ENCODE data around the gene UMODL1.

UMODL1 gene

GRCh38 chr21:42039911-42040351, 31.2 kb upstream of the UMODL1 start:
- Histone ChIP-seq H3K27ac (ENCODE audit: insufficient read depth, low read depth, low read length, poor library complexity, severe bottlenecking) (no peak overlapping the region), H3K36me3 (ENCODE audit: control insufficient read depth, insufficient read depth, low read length) (no peaks in the 10 kb centered on the region), H3K4me1 (ENCODE audit: control insufficient read depth, insufficient read depth, low read length) (peaks cover 10% of the 10 kb centered on the region), H3K9me3 (ENCODE audit: control insufficient read depth, low read length) (no peaks in the 10 kb centered on the region), H3K4me3 (ENCODE audit: insufficient read depth, low read depth, low read length) (no peak overlapping the region), H3K27me3 (ENCODE audit: control insufficient read depth, insufficient read depth, low read length, poor library complexity, severe bottlenecking) (no peaks in the 10 kb centered on the region)
- WGBS, 2 experiments: 73 to 76% methylated on average over 12 of the region's 12 CpGs

DNA sequence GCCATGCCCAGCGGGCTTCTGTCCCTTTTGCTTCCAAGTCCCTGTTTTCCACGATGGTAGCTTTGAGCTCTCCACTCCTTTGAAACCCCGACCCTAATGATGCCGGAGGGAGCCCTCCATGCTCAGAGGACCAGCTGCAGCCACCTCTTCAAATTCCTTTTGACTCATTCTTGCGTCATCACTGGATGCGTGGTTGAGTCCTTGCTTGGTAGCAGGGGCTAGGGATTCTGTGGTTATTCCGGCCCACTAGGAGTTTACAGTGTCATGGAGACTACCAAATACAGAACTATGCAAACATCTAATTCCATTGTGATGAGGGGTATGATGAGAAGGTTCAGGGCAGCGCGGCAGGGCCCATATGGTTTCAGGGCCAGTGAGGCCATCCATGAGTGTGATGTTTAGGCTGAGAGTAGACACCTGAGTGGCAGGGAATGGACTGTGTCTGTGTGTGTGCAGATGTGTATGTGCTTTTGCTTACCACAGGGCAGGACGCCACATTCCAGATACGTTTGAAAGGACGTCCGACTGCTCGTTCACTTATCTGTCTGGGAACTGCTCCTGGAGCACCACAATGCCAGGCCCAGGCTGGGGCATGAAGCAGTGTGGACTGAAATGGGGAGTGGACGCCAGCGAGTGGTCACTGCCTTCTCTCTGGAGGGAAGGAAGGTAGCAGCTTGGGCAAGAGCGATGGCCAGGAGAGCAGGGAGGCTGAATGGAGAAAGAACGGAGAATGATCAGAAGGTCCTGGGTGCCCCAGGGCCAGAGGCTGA, 30.5 kb upstream of the UMODL1 start:
- 91 to 93% methylated on average over 17 to 18 of the region's 18 CpGs for WGBS, 2 experiments
- H3K4me1 ChIP-seq (ENCODE audit: control insufficient read depth, insufficient read depth, low read length): peaks cover 10% of the 10 kb centered on the region
- H3K4me3 ChIP-seq (ENCODE audit: insufficient read depth, low read depth, low read length): no peak overlapping the region
- H3K27ac ChIP-seq (ENCODE audit: insufficient read depth, low read depth, low read length, poor library complexity, severe bottlenecking): no peak overlapping the region
- H3K27me3 ChIP-seq (ENCODE audit: control insufficient read depth, insufficient read depth, low read length, poor library complexity, severe bottlenecking): no peaks in the 10 kb centered on the region
- H3K36me3 ChIP-seq (ENCODE audit: control insufficient read depth, insufficient read depth, low read length): no peaks in the 10 kb centered on the region
- no peaks in the 10 kb centered on the region for H3K9me3 ChIP-seq (ENCODE audit: control insufficient read depth, low read length)

DNA sequence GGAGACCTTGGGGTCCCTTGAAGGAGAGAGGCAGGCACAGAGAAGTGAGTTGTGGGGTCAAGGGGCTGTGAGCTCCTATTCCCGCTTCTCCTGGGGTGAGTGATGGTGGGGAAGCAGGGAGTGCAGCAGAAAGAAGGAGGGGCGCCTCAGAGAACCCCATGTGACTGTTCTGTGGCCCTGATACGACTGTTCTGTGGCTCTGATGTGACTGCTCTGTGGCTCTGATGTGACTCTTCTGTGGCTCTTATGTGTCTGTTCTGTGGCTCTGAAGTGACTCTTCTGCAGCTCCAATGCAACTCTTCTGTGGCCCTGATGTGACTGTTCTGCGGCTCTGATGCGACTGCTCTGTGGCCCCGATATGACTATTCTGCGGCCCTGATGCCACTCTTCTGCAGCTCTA, 29.9 kb upstream of the UMODL1 start:
- no peak overlapping the region for H3K27ac ChIP-seq (ENCODE audit: insufficient read depth, low read depth, low read length, poor library complexity, severe bottlenecking)
- no peaks in the 10 kb centered on the region for H3K27me3 ChIP-seq (ENCODE audit: control insufficient read depth, insufficient read depth, low read length, poor library complexity, severe bottlenecking)
- no peaks in the 10 kb centered on the region for H3K36me3 ChIP-seq (ENCODE audit: control insufficient read depth, insufficient read depth, low read length)
- no peaks in the 10 kb centered on the region for H3K9me3 ChIP-seq (ENCODE audit: control insufficient read depth, low read length)
- WGBS, 2 experiments: 90 to 95% methylated on average over 7 of the region's 7 CpGs
- H3K4me3 ChIP-seq (ENCODE audit: insufficient read depth, low read depth, low read length): no peak overlapping the region
- H3K4me1 ChIP-seq (ENCODE audit: control insufficient read depth, insufficient read depth, low read length): peaks cover 10% of the 10 kb centered on the region

- Histone ChIP-seq H3K4me1 (ENCODE audit: control insufficient read depth, insufficient read depth, low read length) (peaks cover 10% of the 10 kb centered on the region), H3K27ac (ENCODE audit: insufficient read depth, low read depth, low read length, poor library complexity, severe bottlenecking) (no peak overlapping the region), H3K4me3 (ENCODE audit: insufficient read depth, low read depth, low read length) (no peak overlapping the region), H3K27me3 (ENCODE audit: control insufficient read depth, insufficient read depth, low read length, poor library complexity, severe bottlenecking) (no peaks in the 10 kb centered on the region), H3K9me3 (ENCODE audit: control insufficient read depth, low read length) (no peaks in the 10 kb centered on the region), H3K36me3 (ENCODE audit: control insufficient read depth, insufficient read depth, low read length) (no peaks in the 10 kb centered on the region)
- WGBS, 2 experiments: 69 to 72% methylated on average over 4 of the region's 4 CpGs
Observed at GRCh38 chr21:42041711-42042110, 29.4 kb upstream of the UMODL1 start.

- H3K36me3 ChIP-seq (ENCODE audit: control insufficient read depth, insufficient read depth, low read length): no peaks in the 10 kb centered on the region
- H3K27me3 ChIP-seq (ENCODE audit: control insufficient read depth, insufficient read depth, low read length, poor library complexity, severe bottlenecking): no peaks in the 10 kb centered on the region
- H3K27ac ChIP-seq (ENCODE audit: insufficient read depth, low read depth, low read length, poor library complexity, severe bottlenecking): no peak overlapping the region
- WGBS, 2 experiments: 86 to 93% methylated on average over 9 of the region's 9 CpGs
- no peak overlapping the region for H3K4me3 ChIP-seq (ENCODE audit: insufficient read depth, low read depth, low read length)
- peaks cover 10% of the 10 kb centered on the region for H3K4me1 ChIP-seq (ENCODE audit: control insufficient read depth, insufficient read depth, low read length)
- no peaks in the 10 kb centered on the region for H3K9me3 ChIP-seq (ENCODE audit: control insufficient read depth, low read length)
Observed at GRCh38 chr21:42042651-42043050, 28.5 kb upstream of the UMODL1 start.

DNA sequence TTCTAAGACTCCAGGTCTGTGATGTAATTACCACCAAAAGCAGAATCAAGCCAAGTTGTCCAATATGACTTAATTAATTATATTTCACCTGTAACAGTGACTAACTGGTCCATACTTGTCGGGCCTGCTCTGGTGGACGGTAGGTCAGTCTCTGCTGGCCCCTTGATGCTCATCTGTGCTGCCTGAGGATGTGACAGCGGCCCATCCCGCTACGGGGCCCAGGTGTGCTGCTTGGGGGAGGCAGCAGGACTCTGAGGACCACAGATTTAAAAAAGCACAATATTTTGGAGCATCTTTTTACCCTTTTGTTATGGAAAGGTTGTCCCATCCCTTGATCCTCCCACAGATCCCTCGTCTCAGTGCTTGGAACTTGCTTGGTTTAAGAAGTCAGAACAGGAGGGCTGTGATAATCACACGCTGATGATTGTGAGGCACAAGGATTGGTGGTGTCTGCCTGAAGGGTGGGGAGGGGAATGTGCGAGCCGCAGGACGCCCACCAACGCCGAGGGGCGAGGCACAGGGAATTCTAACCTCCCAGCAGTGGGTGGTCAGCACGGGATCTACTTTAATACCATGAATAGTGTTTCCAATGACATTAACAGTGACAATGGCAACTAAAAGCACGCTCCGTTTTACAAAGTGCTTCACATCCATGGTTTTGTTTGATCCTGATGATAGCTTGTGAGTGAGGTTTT, 27.8 kb upstream of the UMODL1 start:
- H3K27ac ChIP-seq (ENCODE audit: insufficient read depth, low read depth, low read length, poor library complexity, severe bottlenecking): no peak overlapping the region
- WGBS, 2 experiments: 90 to 91% methylated on average over 16 of the region's 16 CpGs
- no peaks in the 10 kb centered on the region for H3K27me3 ChIP-seq (ENCODE audit: control insufficient read depth, insufficient read depth, low read length, poor library complexity, severe bottlenecking)
- H3K9me3 ChIP-seq (ENCODE audit: control insufficient read depth, low read length): no peaks in the 10 kb centered on the region
- peaks cover 10% of the 10 kb centered on the region for H3K4me1 ChIP-seq (ENCODE audit: control insufficient read depth, insufficient read depth, low read length)
- no peaks in the 10 kb centered on the region for H3K36me3 ChIP-seq (ENCODE audit: control insufficient read depth, insufficient read depth, low read length)
- H3K4me3 ChIP-seq (ENCODE audit: insufficient read depth, low read depth, low read length): no peak overlapping the region

GRCh38 chr21:42043961-42044360, 27.2 kb upstream of the UMODL1 start:
- Histone ChIP-seq H3K27ac (ENCODE audit: insufficient read depth, low read depth, low read length, poor library complexity, severe bottlenecking) (no peak overlapping the region), H3K27me3 (ENCODE audit: control insufficient read depth, insufficient read depth, low read length, poor library complexity, severe bottlenecking) (no peaks in the 10 kb centered on the region), H3K4me3 (ENCODE audit: insufficient read depth, low read depth, low read length) (no peak overlapping the region), H3K4me1 (ENCODE audit: control insufficient read depth, insufficient read depth, low read length) (peaks cover 10% of the 10 kb centered on the region), H3K9me3 (ENCODE audit: control insufficient read depth, low read length) (no peaks in the 10 kb centered on the region), H3K36me3 (ENCODE audit: control insufficient read depth, insufficient read depth, low read length) (no peaks in the 10 kb centered on the region)
- WGBS, 2 experiments: 93 to 94% methylated on average over 17 of the region's 17 CpGs

DNA sequence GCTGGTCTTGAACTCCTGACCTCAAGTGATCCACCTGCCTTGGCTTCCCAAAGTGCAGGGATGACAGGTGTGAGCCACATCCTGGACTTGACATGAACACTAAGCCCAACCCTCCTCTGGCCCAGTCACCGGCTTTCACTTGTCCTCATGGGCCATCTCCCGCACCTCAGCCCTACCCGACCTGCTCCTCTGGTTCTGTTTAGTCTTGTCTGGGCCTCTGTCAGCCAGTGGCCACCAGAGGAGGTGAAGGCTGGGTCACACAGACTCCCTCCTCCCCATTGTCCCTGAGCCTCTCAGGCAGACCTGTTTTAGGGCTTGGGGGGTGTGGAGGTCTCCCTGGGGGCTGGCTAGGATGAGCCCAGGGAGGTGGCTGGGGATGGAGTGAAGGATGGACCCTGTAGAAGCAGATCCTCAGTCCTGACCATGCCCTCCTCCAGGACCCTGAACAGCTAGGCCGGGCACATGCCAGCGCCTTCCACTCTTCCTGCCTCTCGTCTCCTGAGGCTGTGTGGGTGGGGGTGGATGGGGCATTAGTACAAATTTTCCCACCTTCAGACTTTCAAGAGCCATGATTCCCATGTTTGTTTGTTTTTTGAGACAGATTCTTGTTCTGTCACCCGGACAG, 26.1 kb upstream of the UMODL1 start:
- H3K36me3 ChIP-seq (ENCODE audit: control insufficient read depth, insufficient read depth, low read length): no peaks in the 10 kb centered on the region
- WGBS, 2 experiments: 98 to 100% methylated on average over 6 to 7 of the region's 7 CpGs
- H3K27me3 ChIP-seq (ENCODE audit: control insufficient read depth, insufficient read depth, low read length, poor library complexity, severe bottlenecking): no peaks in the 10 kb centered on the region
- no peaks in the 10 kb centered on the region for H3K9me3 ChIP-seq (ENCODE audit: control insufficient read depth, low read length)
- H3K4me1 ChIP-seq (ENCODE audit: control insufficient read depth, insufficient read depth, low read length): peaks cover 6% of the 10 kb centered on the region
- no peak overlapping the region for H3K4me3 ChIP-seq (ENCODE audit: insufficient read depth, low read depth, low read length)
- H3K27ac ChIP-seq (ENCODE audit: insufficient read depth, low read depth, low read length, poor library complexity, severe bottlenecking): no peak overlapping the region

GRCh38 chr21:42047821-42048613, 23.1 kb upstream of the UMODL1 start:
- no peaks in the 10 kb centered on the region for H3K36me3 ChIP-seq (ENCODE audit: control insufficient read depth, insufficient read depth, low read length)
- H3K9me3 ChIP-seq (ENCODE audit: control insufficient read depth, low read length): no peaks in the 10 kb centered on the region
- no peaks in the 10 kb centered on the region for H3K27me3 ChIP-seq (ENCODE audit: control insufficient read depth, insufficient read depth, low read length, poor library complexity, severe bottlenecking)
- WGBS, 2 experiments: 93% methylated on average over 19 of the region's 19 CpGs
- no peak overlapping the region for H3K27ac ChIP-seq (ENCODE audit: insufficient read depth, low read depth, low read length, poor library complexity, severe bottlenecking)
- H3K4me3 ChIP-seq (ENCODE audit: insufficient read depth, low read depth, low read length): no peak overlapping the region
- H3K4me1 ChIP-seq (ENCODE audit: control insufficient read depth, insufficient read depth, low read length): no peaks in the 10 kb centered on the region
